AML-193 (cell line): ENCODE results near the gene IL22RA2.
A peak's percentile ranks its signal among the peaks of the same experiment; 100 is the strongest.

Experiments used
- DNase-seq, 2 experiments: peaks; one replicate each; lab custom pipeline; 2025; lab: John Stamatoyannopoulos, UW

IL22RA2 gene

GRCh38 chr6:137097057-137097456 lies 76.4 kb downstream of the IL22RA2 start:
- DNase-seq: no peak

GRCh38 chr6:137095651-137096238 lies 77.7 kb downstream of the IL22RA2 start:
- no peak for DNase-seq

DNA sequence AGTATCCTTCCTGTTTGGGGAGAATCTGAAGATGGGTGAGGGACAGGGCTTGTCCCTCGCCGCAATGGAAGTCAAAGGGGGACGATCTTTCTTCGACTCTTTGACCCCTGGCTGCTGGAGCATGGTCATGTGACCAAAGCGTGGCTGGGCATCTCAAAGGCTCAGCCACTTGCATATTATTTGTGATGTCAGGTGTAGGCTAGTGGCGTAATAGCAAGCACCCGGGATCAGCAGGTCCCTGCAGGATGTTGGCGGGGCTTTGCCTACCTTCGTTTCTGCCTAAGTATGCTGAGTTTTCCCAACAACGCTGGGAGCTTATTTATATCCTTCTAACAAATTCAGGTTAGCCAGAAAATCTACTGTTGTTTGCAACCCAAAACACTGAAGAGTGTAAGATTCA lies 78.4 kb downstream of the IL22RA2 start:
- DNase-seq: no peak

DNA sequence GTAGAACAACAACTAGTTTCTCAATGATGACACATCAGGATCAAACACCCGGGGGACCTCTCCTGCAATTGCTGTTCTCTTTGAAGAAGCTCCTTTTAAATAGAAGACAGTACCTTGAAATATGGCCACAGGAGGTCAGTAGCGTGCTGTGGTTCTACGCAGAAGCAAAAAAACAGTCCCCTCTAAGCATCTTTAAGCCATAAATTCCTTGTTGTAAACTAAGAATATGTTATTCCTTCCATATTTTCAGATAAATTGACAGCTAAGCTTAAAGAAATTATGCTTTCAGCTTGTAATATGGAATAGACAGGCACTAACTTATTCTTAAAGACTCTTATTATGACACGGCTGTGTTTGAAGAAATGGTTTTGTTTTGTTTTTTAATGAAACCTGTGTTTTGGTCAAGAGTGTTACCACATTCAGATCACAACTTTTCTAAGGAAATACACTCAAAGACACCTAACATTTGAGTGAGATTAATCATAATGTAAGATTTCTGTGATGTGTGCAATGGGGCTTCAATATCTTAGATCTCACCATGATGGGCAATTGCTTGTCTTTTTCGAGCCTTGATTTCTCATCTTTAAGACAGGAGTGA lies 78.9 kb downstream of the IL22RA2 start:
- peak; percentile 72 to 86 for DNase-seq
